ENCODE data around the gene TBXT. TPM values are rescaled to one million over a fixed set of nuclear protein-coding genes. Genes with fewer than 3 reads are reported as not detected.

TBXT gene
- not detected in 2 replicates for total RNA-seq

GRCh38 chr6:166167801-166168615 is at the start of gene TBXT:
TSS of gene TBXT (minus strand) at chr6:166167851. CDS start at chr6:166167591, 260 bp downstream.

Small RNA genes within 50 kb of the gene (small RNA-seq; reads per million reads assigned to genes)
- not detected for gene RNU6-153P

Other genes starting within 250 kb of the TBXT start
- gene PRR18, start 140.5 kb upstream of the TBXT start, total RNA-seq, result 0.13 TPM in 1 of 2 replicates, not detected in the other
- gene SFT2D1, start 174.7 kb upstream of the TBXT start, total RNA-seq, result 29.5 and 31.8 TPM in 2 replicates
- gene MPC1, start 215.1 kb upstream of the TBXT start, total RNA-seq, result 33.5 and 38.0 TPM in 2 replicates

Measured in articular chondrocyte of knee joint (primary cell).